ENCODE data around the gene CHD5. TPM values are rescaled to one million over a fixed set of nuclear protein-coding genes. Genes with fewer than 3 reads are reported as not detected.

CHD5 gene
- total RNA-seq, 4 donors from 2014 or later = 0.38 to 0.62 TPM; not detected in 2

DNA sequence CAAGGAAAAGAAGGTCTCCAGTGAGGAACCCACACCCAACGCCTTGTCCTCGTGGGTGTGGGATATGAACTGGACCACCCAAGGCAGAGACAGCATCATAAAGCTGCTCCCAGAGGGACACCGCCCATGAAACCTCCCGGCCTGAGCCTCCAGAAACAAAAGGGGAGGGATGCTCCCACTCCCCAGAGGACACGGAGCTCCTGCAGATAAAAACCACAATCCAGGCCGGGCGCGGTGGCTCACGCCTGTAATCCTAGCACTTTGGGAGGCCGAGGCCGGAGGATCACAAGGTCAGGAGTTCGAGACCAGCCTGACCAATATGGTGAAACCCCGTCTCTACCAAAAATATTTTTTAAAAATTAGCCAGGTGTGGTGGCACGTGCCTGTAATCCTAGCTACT, 66.4 kb downstream of the CHD5 start:
- Histone ChIP-seq H3K9me3 (no peaks in the 10 kb centered on the region), H3K4me1 (no peaks in the 10 kb centered on the region), H3K36me3 (no peaks in the 10 kb centered on the region), H3K4me3 (no peak overlapping the region), H3K27me3 (peaks cover 0 to 37% (median 0%) of the 10 kb centered on the region in 4 donors), H3K27ac (no peak overlapping the region)
- no peak for DNase-seq
- whole genome bisulfite sequencing, 2 donors = 85 to 93% methylated on average over 10 to 11 of the region's 14 CpGs
- TF ChIP-seq, protein P1, sequence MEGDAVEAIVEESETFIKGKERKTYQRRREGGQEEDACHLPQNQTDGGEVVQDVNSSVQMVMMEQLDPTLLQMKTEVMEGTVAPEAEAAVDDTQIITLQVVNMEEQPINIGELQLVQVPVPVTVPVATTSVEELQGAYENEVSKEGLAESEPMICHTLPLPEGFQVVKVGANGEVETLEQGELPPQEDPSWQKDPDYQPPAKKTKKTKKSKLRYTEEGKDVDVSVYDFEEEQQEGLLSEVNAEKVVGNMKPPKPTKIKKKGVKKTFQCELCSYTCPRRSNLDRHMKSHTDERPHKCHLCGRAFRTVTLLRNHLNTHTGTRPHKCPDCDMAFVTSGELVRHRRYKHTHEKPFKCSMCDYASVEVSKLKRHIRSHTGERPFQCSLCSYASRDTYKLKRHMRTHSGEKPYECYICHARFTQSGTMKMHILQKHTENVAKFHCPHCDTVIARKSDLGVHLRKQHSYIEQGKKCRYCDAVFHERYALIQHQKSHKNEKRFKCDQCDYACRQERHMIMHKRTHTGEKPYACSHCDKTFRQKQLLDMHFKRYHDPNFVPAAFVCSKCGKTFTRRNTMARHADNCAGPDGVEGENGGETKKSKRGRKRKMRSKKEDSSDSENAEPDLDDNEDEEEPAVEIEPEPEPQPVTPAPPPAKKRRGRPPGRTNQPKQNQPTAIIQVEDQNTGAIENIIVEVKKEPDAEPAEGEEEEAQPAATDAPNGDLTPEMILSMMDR (IDR thresholded peaks at IDR 0.05) = no peak
- no peak for TF ChIP-seq POLR2A (IDR thresholded peaks at IDR 0.05)
- intact Hi-C loops (cut with DNase I) = no loop called here

DNA sequence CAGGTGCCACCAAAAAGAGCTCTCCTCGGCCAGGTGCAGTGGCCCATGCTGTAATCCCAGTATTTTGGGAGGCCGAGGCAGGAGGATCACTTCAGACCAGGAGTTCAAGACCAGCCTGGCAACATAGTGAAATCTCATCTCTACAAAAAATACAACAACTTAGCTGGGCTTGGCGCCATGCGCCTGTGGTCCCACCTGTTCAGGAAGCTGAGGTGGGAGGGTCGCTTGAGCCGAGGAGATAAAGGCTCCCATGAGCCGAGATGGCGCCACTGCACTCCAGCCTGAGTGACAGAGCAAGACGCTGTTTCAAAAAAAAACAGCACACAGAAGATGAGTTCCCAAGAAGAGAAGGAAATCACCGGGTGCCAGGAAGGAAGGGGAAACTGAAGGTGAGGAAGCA, 67.0 kb downstream of the CHD5 start:
- intact Hi-C loops (cut with DNase I) = no loop called here
- Histone ChIP-seq H3K36me3 (no peaks in the 10 kb centered on the region), H3K27me3 (peaks cover 0 to 41% (median 0%) of the 10 kb centered on the region in 4 donors), H3K9me3 (no peaks in the 10 kb centered on the region), H3K4me3 (no peak overlapping the region), H3K4me1 (no peaks in the 10 kb centered on the region), H3K27ac (no peak overlapping the region)
- 63 to 68% methylated on average over 6 to 10 of the region's 10 CpGs for WGBS, 2 donors
- DNase-seq = no peak
- TF ChIP-seq POLR2A (IDR thresholded peaks at IDR 0.05) = no peak
- TF ChIP-seq, protein P1 (IDR thresholded peaks at IDR 0.05) = no peak

DNA sequence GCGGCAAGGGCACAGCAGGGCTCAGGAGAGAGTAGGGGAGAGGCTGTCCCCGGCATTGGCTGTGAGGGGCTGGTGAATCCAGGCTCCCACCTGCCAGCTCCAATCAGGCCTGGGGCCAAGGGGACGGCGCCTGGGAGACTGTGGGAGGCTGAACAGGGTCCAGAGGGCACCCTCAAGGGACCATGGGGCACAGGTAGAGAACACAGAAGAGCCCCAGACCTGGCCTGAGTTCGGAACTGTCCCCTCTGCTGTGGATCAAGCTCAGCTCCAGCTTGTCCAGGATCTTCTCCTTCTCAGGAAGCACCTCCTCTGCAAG, 67.5 kb downstream of the CHD5 start:
- Histone ChIP-seq H3K36me3 (no peaks in the 10 kb centered on the region), H3K27me3 (peaks cover 0 to 41% (median 0%) of the 10 kb centered on the region in 4 donors), H3K4me1 (no peaks in the 10 kb centered on the region), H3K9me3 (no peaks in the 10 kb centered on the region), H3K4me3 (no peak overlapping the region), H3K27ac (no peak overlapping the region)
- DNase-seq = no peak
- intact Hi-C loops (cut with DNase I) = no loop called here
- 80% methylated on average over 1 of the region's 5 CpGs; no CpG with 5 or more reads in 1 of the 2 donors for WGBS, 2 donors
- no peak for TF ChIP-seq POLR2A (IDR thresholded peaks at IDR 0.05)
- TF ChIP-seq, protein P1 (IDR thresholded peaks at IDR 0.05) = no peak

DNA sequence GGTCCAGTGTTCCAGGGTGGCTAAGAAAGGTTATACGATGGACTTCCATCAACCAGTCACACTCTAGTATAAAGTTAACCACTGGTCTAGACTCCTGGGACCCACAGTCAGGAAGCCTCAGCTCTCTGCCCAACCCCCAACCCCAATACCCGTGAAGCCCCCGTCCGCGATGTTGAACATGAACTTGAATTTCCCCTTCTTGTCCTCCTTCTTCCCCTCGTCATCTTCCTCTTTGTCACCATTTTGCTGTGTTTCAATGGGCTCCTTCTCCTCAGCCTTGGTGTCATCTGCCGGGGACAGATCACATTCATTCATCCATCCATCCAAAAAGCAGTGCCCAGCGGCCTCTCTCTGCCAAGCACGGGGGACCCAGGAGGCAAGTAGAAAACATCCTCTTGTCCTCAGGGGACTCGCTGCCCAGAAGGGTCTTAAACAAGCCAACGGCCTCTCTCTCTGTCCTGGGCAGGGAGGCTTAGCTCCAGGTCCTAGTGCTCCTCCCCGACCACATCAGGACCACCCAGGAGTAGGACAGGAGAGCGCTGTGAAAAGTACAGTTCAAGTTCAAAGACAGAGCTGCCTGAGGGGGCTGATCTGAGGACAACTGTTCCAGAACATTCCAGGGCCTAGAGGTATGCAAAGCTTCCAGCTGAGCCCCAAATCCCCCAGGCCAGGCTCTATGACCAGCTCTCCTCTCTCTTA, 68.0 kb downstream of the CHD5 start:
- Histone ChIP-seq H3K4me3 (no peak overlapping the region), H3K4me1 (no peaks in the 10 kb centered on the region), H3K27me3 (peaks cover 0 to 41% (median 0%) of the 10 kb centered on the region in 4 donors), H3K9me3 (no peaks in the 10 kb centered on the region), H3K27ac (no peak overlapping the region), H3K36me3 (no peaks in the 10 kb centered on the region)
- TF ChIP-seq POLR2A (IDR thresholded peaks at IDR 0.05) = no peak
- TF ChIP-seq, protein P1 (IDR thresholded peaks at IDR 0.05) = no peak
- WGBS, 2 donors = 82 to 85% methylated on average over 8 of the region's 13 CpGs
- intact Hi-C loops (cut with DNase I) = no loop called here
- DNase-seq = no peak

DNA sequence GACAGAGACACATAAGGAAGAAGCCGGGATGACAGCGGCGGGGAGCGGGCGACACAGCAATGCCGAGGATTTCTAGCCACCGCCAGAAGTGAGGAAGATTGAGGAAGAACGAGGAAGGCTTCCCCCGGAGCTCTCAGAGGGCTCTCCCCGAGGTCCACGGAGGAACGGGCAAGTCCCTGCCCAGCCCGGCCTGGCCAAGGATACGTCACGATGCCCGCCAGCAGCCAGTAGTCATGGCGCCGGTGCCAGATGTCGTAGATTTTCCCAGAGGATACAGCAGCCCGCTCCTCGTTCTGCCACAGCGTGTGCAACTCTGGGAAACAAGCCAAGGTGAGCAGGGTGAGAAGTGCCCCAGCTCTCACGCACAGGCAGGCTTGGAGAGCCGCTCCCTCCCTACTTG, 68.5 kb downstream of the CHD5 start:
- Histone ChIP-seq H3K9me3 (no peaks in the 10 kb centered on the region), H3K4me3 (no peak overlapping the region), H3K4me1 (no peaks in the 10 kb centered on the region), H3K36me3 (no peaks in the 10 kb centered on the region), H3K27ac (no peak overlapping the region), H3K27me3 (peaks cover 0 to 41% (median 0%) of the 10 kb centered on the region in 4 donors)
- intact Hi-C loops (cut with DNase I) = no loop called here
- WGBS, 2 donors = 76 to 79% methylated on average over 14 to 18 of the region's 24 CpGs
- DNase-seq = no peak
- TF ChIP-seq, protein P1 (IDR thresholded peaks at IDR 0.05) = no peak
- no peak for TF ChIP-seq POLR2A (IDR thresholded peaks at IDR 0.05)

Measured in esophagus squamous epithelium (tissue), 5 donors.